Esophagus squamous epithelium (tissue), 5 donors: ENCODE measurements around the gene XAGE5. TPM values are rescaled to one million over a fixed set of nuclear protein-coding genes. Genes with fewer than 3 reads are reported as not detected.
"Not testable (repeated sequence)": the region's sequence is repeated elsewhere in the genome, so short reads cannot be mapped to it uniquely, and the experiment has no call there.

Experiments
- DNase-seq: peaks from one replicate; lab custom pipeline; 2025; lab: John Stamatoyannopoulos, UW
- H3K27ac ChIP-seq, 4 donors: fragments of 200-600 bp; sonication (generic); one replicate each; pipeline ENCODE4 v1.5.1; 2016 to 2019; ENCODE audit warnings: mild to moderate bottlenecking in 1 of 4
- H3K27me3 ChIP-seq, 4 donors: fragments of 200-600 bp; sonication (generic); 1 replicate in 3 of 4; 2 replicates in 1 of 4; pipeline versions ENCODE4 v1.5.1 to v1.6.0; 2017 to 2021; ENCODE audit warnings: antibody characterized with exemption in 1 of 4
- H3K36me3 ChIP-seq, 3 donors: fragments of 200-600 bp; sonication (generic); one replicate each; pipeline ENCODE4 v1.5.1; 2016 to 2019
- H3K4me1 ChIP-seq, 3 donors: fragments of 200-600 bp; sonication (generic); one replicate each; pipeline ENCODE4 v1.5.1; 2017 to 2019
- H3K4me3 ChIP-seq, 4 donors: fragments of 200-600 bp; sonication (generic); 1 replicate in 3 of 4; 2 replicates in 1 of 4; pipeline ENCODE4 v1.5.1; 2016 to 2019; ENCODE audit warnings: mild to moderate bottlenecking in 2 of 4, moderate library complexity in 1 of 4
- H3K9me3 ChIP-seq, 3 donors: fragments of 200-600 bp; sonication (generic); one replicate each; pipeline ENCODE4 v1.5.1; 2016 to 2019
- POLR2A ChIP-seq, 4 donors: fragments of 450-650 bp; IDR thresholded peaks; one replicate each; pipeline ENCODE4 v1.6.1; 2017; ENCODE audit warnings: antibody characterized with exemption in 4 of 4, mild to moderate bottlenecking in 4 of 4, moderate library complexity in 3 of 4
- WGBS, 2 donors: methylation state at CpG; one replicate each; pipeline ENCODE4 v1.1.5; 2018; 5-methylcytosine and 5-hydroxymethylcytosine counted together
- intact Hi-C: fragments of 100-400 bp; cut with DNase I; formaldehyde crosslinking; loops from one replicate; pipeline ENCODE4 v1.15.0; 2022
- total RNA-seq, 4 donors: library from RNA; depleted of rRNA; stranded (reverse); fragments of >200 nt; gene quantifications; one replicate each; pipeline ENCODE4 v1.1.0, GENCODE V29; 2016
- TF ChIP-seq, protein P1 (sequence below), 6 experiments: fragments of 450-650 bp in 4 of 6; fragments of 200-600 bp in 2 of 6; sonication (generic) in 2 of 6; IDR thresholded peaks; one replicate each; pipeline ENCODE4 v1.5.1; 2016 to 2019; ENCODE audit warnings: antibody characterized with exemption in 6 of 6, mild to moderate bottlenecking in 4 of 6, moderate library complexity in 4 of 6
- donor health status: DM: yes; HTN: yes; CAD: no.

The XAGE5 gene
- total RNA-seq, 4 donors from 2014 or later = not detected

DNA sequence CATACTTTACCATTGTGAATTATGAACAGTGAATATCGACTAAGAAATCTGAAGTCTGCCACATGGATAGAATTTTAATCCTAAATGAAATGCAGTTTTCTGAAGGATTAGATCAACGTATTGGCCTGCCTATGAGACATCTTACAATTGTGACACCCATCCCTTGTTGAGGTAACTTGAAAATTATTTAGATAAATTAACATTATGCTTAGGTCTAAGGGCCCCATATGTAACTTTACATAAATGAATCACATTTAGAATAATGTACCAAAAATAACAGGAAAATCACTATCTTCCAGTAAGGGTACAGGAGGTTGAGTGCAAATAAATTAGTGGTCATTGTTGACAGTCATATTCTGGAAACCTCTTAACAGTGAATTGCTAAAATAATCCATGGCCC is 13.5 kb downstream of the XAGE5 start:
- no peak for DNase-seq
- H3K36me3 ChIP-seq = no peaks in the 10 kb centered on the region
- 42 to 48% methylated on average over 2 of the region's 2 CpGs for WGBS, 2 donors
- no peaks in the 10 kb centered on the region for H3K9me3 ChIP-seq
- no peaks in the 10 kb centered on the region for H3K27me3 ChIP-seq
- intact Hi-C loops = no loop called here
- no peaks in the 10 kb centered on the region for H3K4me1 ChIP-seq
- no peak overlapping the region for H3K4me3 ChIP-seq
- no peak overlapping the region for H3K27ac ChIP-seq
- TF ChIP-seq, protein P1, sequence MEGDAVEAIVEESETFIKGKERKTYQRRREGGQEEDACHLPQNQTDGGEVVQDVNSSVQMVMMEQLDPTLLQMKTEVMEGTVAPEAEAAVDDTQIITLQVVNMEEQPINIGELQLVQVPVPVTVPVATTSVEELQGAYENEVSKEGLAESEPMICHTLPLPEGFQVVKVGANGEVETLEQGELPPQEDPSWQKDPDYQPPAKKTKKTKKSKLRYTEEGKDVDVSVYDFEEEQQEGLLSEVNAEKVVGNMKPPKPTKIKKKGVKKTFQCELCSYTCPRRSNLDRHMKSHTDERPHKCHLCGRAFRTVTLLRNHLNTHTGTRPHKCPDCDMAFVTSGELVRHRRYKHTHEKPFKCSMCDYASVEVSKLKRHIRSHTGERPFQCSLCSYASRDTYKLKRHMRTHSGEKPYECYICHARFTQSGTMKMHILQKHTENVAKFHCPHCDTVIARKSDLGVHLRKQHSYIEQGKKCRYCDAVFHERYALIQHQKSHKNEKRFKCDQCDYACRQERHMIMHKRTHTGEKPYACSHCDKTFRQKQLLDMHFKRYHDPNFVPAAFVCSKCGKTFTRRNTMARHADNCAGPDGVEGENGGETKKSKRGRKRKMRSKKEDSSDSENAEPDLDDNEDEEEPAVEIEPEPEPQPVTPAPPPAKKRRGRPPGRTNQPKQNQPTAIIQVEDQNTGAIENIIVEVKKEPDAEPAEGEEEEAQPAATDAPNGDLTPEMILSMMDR (IDR thresholded peaks at IDR 0.05) = no peak
- no peak for TF ChIP-seq POLR2A (IDR thresholded peaks at IDR 0.05)

DNA sequence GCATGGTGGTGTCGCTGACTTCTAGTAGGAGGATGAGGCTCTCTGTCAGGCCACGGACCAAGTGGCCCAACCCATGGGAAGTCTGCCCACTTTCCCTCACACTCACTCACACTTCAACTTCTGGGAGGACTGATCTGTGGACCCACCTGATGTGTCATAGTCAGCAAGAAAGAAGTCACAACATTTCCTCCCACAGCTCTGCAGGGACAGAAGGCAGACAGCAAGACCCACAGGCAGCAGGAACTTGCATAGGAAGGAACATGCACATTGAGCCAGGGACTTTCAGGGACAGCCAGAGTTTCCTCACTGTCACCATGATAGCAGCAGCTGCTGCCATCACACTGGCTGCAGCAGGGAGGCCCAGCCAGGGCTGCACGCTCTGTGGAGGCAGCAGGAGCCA is 19.5 kb downstream of the XAGE5 start:
- H3K27me3 ChIP-seq = no peaks in the 10 kb centered on the region
- no peak for DNase-seq
- TF ChIP-seq, protein P1 (IDR thresholded peaks at IDR 0.05) = no peak
- TF ChIP-seq POLR2A (IDR thresholded peaks at IDR 0.05) = no peak
- H3K4me1 ChIP-seq = no peaks in the 10 kb centered on the region
- H3K27ac ChIP-seq = no peak overlapping the region
- H3K9me3 ChIP-seq = no peaks in the 10 kb centered on the region
- H3K36me3 ChIP-seq = no peaks in the 10 kb centered on the region
- intact Hi-C loops = no loop called here
- WGBS, 2 donors = 50% methylated on average over 2 of the region's 3 CpGs; no CpG with 5 or more reads in 1 of the 2 donors
- no peak overlapping the region for H3K4me3 ChIP-seq

DNA sequence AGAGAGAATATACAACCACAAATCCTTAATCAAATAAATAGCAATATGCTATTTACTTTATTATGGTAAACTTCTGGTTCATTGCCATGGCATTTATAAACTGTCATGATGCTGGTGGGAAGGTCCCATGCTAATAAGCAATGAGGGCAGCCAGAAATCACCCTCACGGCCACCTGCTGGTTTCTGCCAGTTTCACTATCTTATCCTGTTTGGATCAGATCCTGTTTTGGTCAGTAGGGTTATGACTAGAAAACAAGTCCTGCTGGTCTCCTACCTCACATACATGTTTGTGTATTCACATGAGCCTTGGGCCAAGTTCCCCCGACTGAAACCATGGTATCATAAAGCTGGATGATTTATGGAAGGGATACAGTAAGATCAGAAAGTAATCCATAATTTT is 28.1 kb downstream of the XAGE5 start:
- intact Hi-C loops = no loop called here
- 30 to 66% methylated on average over 2 of the region's 2 CpGs for WGBS, 2 donors

DNA sequence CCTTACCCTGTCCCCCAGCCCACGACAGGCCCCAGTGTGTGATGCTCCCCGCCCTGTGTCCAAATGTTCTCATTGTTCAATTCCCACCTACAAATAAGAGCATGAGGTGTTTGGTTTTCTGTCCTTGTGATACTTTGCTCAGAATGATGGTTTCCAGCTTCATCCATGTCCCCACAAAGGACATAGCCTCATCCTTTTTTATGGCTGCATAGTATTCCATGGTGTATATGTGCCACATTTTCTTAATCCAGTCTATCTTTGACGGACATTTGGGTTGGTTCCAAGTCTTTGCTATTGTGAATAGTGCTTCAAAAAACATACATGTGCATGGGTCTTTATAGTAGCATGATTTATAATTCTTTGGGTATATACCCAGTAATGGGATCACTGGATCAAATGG is 32.5 kb downstream of the XAGE5 start:
- 82 to 89% methylated on average over 3 of the region's 3 CpGs for WGBS, 2 donors
- intact Hi-C loops, H3K4me3 ChIP-seq, DNase-seq, H3K27me3 ChIP-seq, H3K9me3 ChIP-seq, H3K27ac ChIP-seq, H3K4me1 ChIP-seq, H3K36me3 ChIP-seq: not testable (repeated sequence)

More for the DNA sequence above, 28.1 kb downstream of the XAGE5 start:
- Histone ChIP-seq H3K36me3 (no peaks in the 10 kb centered on the region), H3K27ac (no peak overlapping the region), H3K9me3 (no peaks in the 10 kb centered on the region), H3K4me3 (no peak overlapping the region), H3K27me3 (no peaks in the 10 kb centered on the region), H3K4me1 (no peaks in the 10 kb centered on the region)
- no peak for DNase-seq
- TF ChIP-seq, protein P1 (IDR thresholded peaks at IDR 0.05) = no peak
- no peak for TF ChIP-seq POLR2A (IDR thresholded peaks at IDR 0.05)

DNA sequence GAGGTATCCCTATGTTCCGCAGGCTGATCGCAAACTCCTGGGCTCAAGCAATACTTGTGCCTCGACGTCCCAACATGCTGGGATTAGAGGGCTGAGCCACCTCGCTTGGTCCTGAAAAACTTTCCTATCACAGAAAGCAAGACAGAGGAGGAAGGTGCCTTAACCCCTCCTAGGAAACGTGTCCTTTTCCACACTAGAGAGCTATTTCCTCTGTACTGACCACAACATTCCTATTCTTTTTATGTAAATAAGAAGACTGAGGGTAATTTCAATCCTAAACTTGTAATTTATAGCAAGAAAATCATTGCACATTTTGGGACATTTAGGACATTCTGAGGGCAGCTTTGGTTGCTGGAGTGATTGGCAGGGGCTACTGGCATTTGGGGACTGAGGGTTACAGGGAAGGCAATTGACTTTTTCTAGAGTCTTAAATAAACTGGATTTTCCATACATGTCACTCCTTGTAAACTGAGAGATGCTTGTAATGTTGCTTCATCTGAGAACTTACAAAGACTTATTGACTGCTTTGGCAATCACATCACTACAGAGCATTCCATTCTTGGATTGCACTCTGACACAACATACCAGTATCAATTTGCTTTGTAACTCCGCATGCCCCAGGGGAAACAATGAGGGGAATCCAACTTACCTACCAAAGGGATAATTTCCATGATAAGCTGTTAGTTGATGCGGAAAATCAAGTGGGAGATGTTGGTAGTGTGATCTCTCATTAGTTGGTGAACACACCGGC is 41.2 kb downstream of the XAGE5 start:
- no peak for DNase-seq
- H3K4me3 ChIP-seq = no peak overlapping the region
- intact Hi-C loops = no loop called here

DNA sequence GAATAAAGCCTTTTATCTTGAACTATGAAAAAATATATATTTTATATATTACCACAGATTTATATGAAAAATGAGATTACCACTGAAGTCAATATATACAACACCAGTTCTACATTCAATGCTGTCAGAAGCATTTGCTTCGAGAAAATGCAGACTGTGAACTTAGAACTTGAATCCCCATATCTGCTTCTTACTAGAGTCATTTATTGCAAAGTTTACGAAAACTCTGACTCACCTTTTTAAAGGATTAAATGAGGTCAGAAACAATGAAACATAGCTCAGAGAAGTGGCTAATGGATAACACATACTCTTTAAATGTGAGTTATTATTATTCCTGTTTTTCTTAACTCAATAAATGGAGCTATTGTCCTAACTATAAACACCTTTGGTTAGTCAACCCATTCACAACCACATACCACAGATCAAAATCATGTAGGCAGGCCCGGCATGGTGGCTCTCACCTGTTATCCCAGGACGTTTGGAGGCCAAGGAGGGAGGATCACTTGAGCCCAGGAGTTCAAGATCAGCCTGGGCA is 46.0 kb downstream of the XAGE5 start:
- H3K4me3 ChIP-seq, H3K27ac ChIP-seq, H3K9me3 ChIP-seq, H3K36me3 ChIP-seq, DNase-seq, H3K27me3 ChIP-seq, intact Hi-C loops, H3K4me1 ChIP-seq: not testable (repeated sequence)
- 40 to 43% methylated on average over 3 to 4 of the region's 4 CpGs for WGBS, 2 donors

More for the DNA sequence above, 41.2 kb downstream of the XAGE5 start:
- H3K27ac ChIP-seq = no peak overlapping the region
- no peaks in the 10 kb centered on the region for H3K27me3 ChIP-seq
- no peaks in the 10 kb centered on the region for H3K36me3 ChIP-seq
- no peaks in the 10 kb centered on the region for H3K4me1 ChIP-seq
- 73 to 77% methylated on average over 5 to 7 of the region's 9 CpGs for WGBS, 2 donors
- peaks cover 0 to 5% (median 0%) of the 10 kb centered on the region in 3 donors for H3K9me3 ChIP-seq
- TF ChIP-seq POLR2A (IDR thresholded peaks at IDR 0.05) = no peak
- TF ChIP-seq, protein P1 (IDR thresholded peaks at IDR 0.05) = no peak
